Suprapubic skin (tissue), 4 donors: Measurements from ENCODE around the gene NOD1.

Experiments used
- POLR2A ChIP-seq, 2 donors: fragments of 450-650 bp; IDR thresholded peaks; one replicate each; pipeline ENCODE4 v1.6.1; 2017; ENCODE audit warnings: antibody characterized with exemption in 2 of 2, mild to moderate bottlenecking in 2 of 2, moderate library complexity in 2 of 2
- POLR2AphosphoS5 ChIP-seq, 3 donors: sonication (generic); formaldehyde crosslinking; IDR thresholded peaks; one replicate each; pipeline ENCODE4 v1.6.1; 2017; ENCODE audit warnings: antibody characterized with exemption in 3 of 3
- TF ChIP-seq, protein P1 (sequence below), 2 donors: fragments of 200-600 bp in 1 of 2; fragments of 450-650 bp in 1 of 2; sonication (generic) in 1 of 2; IDR thresholded peaks; one replicate each; pipeline ENCODE4 v1.5.1; 2016 to 2019; ENCODE audit warnings: antibody characterized with exemption in 2 of 2, mild to moderate bottlenecking in 1 of 2, moderate library complexity in 1 of 2

DNA sequence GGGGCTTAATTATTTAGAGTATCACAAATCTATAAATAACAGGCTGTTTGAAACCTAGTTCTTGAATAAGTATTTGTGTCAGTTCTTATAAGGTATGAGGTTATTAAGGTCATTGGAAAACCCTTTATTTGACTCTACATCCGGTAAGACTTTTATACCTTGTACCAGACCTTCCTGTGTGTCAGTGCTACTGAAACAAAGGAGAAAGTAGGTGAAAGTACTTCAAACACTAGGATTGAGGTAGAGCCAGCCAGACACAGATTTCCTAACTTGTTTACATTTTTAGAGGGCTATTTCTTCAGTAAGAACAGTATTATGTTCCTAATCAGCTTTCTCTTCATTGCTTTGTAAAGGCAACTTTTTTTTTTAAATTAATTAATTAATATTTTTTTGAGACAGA is 100.3 kb downstream of the NOD1 start:
- TF ChIP-seq, protein P1, sequence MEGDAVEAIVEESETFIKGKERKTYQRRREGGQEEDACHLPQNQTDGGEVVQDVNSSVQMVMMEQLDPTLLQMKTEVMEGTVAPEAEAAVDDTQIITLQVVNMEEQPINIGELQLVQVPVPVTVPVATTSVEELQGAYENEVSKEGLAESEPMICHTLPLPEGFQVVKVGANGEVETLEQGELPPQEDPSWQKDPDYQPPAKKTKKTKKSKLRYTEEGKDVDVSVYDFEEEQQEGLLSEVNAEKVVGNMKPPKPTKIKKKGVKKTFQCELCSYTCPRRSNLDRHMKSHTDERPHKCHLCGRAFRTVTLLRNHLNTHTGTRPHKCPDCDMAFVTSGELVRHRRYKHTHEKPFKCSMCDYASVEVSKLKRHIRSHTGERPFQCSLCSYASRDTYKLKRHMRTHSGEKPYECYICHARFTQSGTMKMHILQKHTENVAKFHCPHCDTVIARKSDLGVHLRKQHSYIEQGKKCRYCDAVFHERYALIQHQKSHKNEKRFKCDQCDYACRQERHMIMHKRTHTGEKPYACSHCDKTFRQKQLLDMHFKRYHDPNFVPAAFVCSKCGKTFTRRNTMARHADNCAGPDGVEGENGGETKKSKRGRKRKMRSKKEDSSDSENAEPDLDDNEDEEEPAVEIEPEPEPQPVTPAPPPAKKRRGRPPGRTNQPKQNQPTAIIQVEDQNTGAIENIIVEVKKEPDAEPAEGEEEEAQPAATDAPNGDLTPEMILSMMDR (IDR thresholded peaks at IDR 0.05) = no peak
- TF ChIP-seq POLR2AphosphoS5 (IDR thresholded peaks at IDR 0.05) (no peak), POLR2A (IDR thresholded peaks at IDR 0.05) (no peak)
